Measurements from ENCODE around the gene RAPSN. TPM values are rescaled to one million over a fixed set of nuclear protein-coding genes. Genes with fewer than 3 reads are reported as not detected.

RAPSN gene
- polyA plus RNA-seq = under 1 TPM; 0.13 to 0.16 TPM

DNA sequence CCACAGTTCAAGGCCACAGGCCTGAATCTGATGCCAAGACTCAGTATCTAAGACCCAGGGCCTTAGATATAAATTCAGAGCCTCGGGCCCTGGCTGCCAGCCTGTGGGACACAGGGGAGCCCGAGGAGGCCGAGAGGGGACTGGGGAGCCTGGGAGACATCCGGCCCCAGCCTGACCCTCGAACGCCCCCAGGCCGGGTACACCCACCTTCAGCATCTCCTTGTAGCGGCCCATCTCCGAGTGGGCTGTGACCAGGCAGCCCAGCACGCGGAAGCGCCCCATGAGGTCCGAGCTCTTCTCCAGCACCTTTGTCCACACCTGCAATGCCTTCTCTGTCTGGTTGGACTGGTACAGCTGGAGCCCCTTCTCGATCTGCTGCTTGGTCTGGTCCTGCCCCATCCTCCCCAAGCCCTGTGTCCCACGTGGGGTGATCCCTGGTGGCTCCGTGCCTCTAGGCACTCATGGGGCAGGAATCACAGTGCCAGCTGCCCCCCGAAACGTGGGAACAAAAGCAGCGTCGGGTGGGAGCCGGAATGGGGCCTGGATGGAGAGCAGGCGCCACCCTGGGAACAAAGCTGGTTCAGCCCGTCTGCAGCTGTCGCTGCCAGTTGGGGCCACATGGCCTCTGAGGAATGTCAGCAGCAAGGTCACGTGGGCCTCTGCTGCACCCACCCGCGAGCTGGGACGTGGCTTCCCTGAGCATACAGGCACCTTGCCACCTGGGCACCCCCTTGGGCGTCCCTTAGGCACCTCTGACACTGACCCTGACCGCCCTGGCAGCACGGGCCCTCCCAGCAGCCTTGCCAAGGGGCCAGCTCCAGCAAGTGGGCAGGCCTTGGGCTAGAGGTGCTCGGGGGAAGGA, at the start of gene RAPSN:
Gene RAPSN, minus strand, starts transcription at position 571 of the 862 bp plus-strand sequence. Its CDS starts 172 bp downstream, at position 399.
- Histone ChIP-seq H3K4me1 (ENCODE audit: control insufficient read depth in 2 of 2, insufficient read depth in 2 of 2, low read length in 1 of 2) (peaks cover 0 to 4% of the 10 kb centered on the region in 2 donors), H3K27me3 (ENCODE audit: control insufficient read depth in 1 of 2, insufficient read depth in 2 of 2, low read length in 2 of 2) (no peaks in the 10 kb centered on the region), H3K36me3 (ENCODE audit: control insufficient read depth in 2 of 2, insufficient read depth in 2 of 2, low read length in 1 of 2) (no peaks in the 10 kb centered on the region), H3K4me3 (ENCODE audit: low read depth in 1 of 2, low read length in 2 of 2) (no peak within 1 kb of the TSS), H3K9me3 (ENCODE audit: control insufficient read depth in 2 of 2, insufficient read depth in 1 of 2, low read depth in 1 of 2, low read length in 1 of 2) (no peaks in the 10 kb centered on the region), H3K27ac (ENCODE audit: low read depth in 2 of 2, low read length in 1 of 2) (no peak within 1 kb of the TSS)
- 75 to 81% methylated on average over 32 of the region's 32 CpGs for whole genome bisulfite sequencing, 2 donors

DNA sequence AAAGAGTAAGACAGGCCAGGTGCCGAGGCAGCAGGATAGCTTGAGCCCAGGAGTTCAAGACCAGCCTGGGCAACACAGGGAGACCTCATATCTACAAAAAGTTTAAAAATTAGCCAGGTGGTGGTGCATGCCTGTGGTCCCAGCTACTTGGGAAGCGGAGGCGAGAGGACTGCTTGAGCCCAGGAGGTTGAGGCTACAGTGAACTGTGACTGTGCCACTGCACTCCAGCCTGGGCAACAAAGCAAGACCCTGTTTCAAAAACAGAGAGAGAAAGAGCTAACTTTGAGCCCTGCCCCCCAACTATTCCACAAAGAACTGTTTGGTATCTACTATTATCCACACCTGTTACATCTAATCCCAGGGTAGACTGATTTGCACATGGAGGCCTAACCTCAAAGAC, 49.2 kb upstream of the RAPSN start:
- 97 to 99% methylated on average over 3 of the region's 3 CpGs for WGBS, 2 donors
- no peaks in the 10 kb centered on the region for H3K9me3 ChIP-seq (ENCODE audit: control insufficient read depth in 2 of 2, insufficient read depth in 1 of 2, low read depth in 1 of 2, low read length in 1 of 2)
- H3K4me1 ChIP-seq (ENCODE audit: control insufficient read depth in 2 of 2, insufficient read depth in 2 of 2, low read length in 1 of 2) = no peaks in the 10 kb centered on the region
- H3K4me3 ChIP-seq (ENCODE audit: low read depth in 1 of 2, low read length in 2 of 2) = no peak overlapping the region
- no peaks in the 10 kb centered on the region for H3K36me3 ChIP-seq (ENCODE audit: control insufficient read depth in 2 of 2, insufficient read depth in 2 of 2, low read length in 1 of 2)
- no peaks in the 10 kb centered on the region for H3K27me3 ChIP-seq (ENCODE audit: control insufficient read depth in 1 of 2, insufficient read depth in 2 of 2, low read length in 2 of 2)
- H3K27ac ChIP-seq (ENCODE audit: low read depth in 2 of 2, low read length in 1 of 2) = no peak overlapping the region

DNA sequence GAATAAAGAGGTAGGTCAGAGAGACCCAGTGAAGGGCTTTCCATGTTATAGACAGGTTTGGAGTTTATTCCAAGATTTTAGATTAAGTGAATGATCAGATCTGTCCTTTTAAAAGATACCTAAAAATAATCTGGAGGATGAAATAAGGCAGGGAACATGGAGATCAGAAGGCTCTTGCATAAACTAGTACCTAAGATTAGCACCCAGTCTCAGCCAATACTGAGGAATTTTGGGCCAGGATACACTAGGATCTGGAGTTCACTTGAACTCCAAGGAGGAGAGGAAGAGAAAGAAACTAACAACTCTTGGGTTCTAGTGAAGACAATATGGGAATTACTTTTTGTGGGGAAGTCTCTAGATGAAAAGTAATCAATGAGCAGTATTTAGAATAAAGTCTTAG, 47.9 kb upstream of the RAPSN start:
- Histone ChIP-seq H3K36me3 (ENCODE audit: control insufficient read depth in 2 of 2, insufficient read depth in 2 of 2, low read length in 1 of 2) (no peaks in the 10 kb centered on the region), H3K4me3 (ENCODE audit: low read depth in 1 of 2, low read length in 2 of 2) (no peak overlapping the region), H3K27ac (ENCODE audit: low read depth in 2 of 2, low read length in 1 of 2) (no peak overlapping the region), H3K4me1 (ENCODE audit: control insufficient read depth in 2 of 2, insufficient read depth in 2 of 2, low read length in 1 of 2) (no peaks in the 10 kb centered on the region), H3K9me3 (ENCODE audit: control insufficient read depth in 2 of 2, insufficient read depth in 1 of 2, low read depth in 1 of 2, low read length in 1 of 2) (no peaks in the 10 kb centered on the region), H3K27me3 (ENCODE audit: control insufficient read depth in 1 of 2, insufficient read depth in 2 of 2, low read length in 2 of 2) (no peaks in the 10 kb centered on the region)

DNA sequence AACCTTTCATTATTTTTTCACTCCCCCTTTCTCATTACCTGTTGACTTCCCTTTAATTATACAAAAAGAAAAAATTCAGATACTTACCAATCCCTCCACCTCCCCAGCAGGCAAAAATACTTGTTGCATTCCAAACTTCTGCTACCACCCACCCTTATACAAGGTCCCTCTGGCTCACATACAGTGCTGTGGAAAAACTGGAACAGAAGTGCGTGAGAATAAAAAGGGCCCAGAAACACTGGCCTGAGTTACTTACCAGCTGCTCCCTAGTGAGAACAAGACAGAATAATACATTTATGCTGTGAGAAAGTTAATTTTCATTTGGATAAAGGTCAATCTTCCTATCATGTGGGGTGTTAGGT, 46.9 kb upstream of the RAPSN start:
- 83 to 91% methylated on average over 1 of the region's 1 CpG for WGBS, 2 donors
- no peak overlapping the region for H3K4me3 ChIP-seq (ENCODE audit: low read depth in 1 of 2, low read length in 2 of 2)
- H3K27me3 ChIP-seq (ENCODE audit: control insufficient read depth in 1 of 2, insufficient read depth in 2 of 2, low read length in 2 of 2) = no peaks in the 10 kb centered on the region
- H3K36me3 ChIP-seq (ENCODE audit: control insufficient read depth in 2 of 2, insufficient read depth in 2 of 2, low read length in 1 of 2) = no peaks in the 10 kb centered on the region
- no peaks in the 10 kb centered on the region for H3K9me3 ChIP-seq (ENCODE audit: control insufficient read depth in 2 of 2, insufficient read depth in 1 of 2, low read depth in 1 of 2, low read length in 1 of 2)
- H3K4me1 ChIP-seq (ENCODE audit: control insufficient read depth in 2 of 2, insufficient read depth in 2 of 2, low read length in 1 of 2) = no peaks in the 10 kb centered on the region
- H3K27ac ChIP-seq (ENCODE audit: low read depth in 2 of 2, low read length in 1 of 2) = no peak overlapping the region

DNA sequence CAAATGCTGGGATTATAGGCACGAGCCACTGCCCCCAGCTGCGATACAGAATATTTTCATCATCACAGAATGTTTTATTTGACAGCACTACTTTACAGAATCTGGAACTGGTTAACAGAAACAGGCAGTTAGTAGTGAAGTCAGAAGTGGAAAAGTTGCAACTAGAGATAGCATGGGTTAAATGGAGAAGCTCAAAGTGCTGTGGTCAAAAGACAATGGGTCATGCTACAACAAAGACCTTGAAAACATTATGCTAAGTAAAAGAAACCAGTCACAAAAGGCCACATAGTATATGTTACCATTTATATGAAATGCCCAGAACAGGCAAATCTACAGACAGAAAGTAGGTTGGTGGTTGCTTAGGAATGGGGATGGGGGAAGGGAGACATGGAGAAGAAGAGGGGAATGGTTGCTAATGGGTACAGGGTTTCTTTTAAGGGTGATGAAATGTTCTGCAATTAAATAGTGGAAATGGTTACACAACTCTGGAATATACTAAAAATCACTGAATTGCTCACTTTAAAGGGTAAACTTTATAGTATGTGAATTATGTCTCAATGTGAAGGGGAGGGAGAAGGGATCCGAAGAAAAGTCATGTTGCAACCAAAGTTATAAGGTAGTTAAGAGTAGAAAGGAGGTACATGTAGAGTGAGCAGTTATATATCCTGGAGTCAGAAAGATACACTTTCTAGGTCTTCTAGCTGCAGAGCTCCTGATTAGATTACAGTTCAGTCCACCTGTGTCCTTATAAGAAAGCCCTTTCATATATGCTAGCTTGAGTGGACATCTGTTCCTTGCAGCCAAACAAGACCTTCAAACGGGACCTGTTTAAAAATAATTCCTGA, 46.3 kb upstream of the RAPSN start:
- 75 to 78% methylated on average over 4 of the region's 4 CpGs for WGBS, 2 donors
- no peaks in the 10 kb centered on the region for H3K4me1 ChIP-seq (ENCODE audit: control insufficient read depth in 2 of 2, insufficient read depth in 2 of 2, low read length in 1 of 2)

DNA sequence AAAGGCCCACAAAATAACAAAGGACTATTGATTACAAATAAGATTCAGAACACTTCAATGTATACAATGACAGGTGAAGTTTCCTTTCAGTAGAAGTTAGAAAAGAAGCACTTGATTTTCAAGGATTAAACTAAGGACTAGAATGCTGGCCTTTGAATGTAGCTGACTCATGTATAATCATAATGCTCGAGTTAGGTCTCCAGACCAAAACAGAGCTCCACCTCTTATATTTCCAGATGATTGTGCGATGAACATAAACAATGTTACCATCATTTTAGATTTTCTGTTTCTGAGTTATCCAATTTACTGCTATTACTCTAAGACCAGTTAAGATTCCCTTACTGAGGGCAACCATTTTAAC, 40.4 kb upstream of the RAPSN start:
- Histone ChIP-seq H3K9me3 (ENCODE audit: control insufficient read depth in 2 of 2, insufficient read depth in 1 of 2, low read depth in 1 of 2, low read length in 1 of 2) (no peaks in the 10 kb centered on the region), H3K27me3 (ENCODE audit: control insufficient read depth in 1 of 2, insufficient read depth in 2 of 2, low read length in 2 of 2) (no peaks in the 10 kb centered on the region), H3K4me3 (ENCODE audit: low read depth in 1 of 2, low read length in 2 of 2) (no peak overlapping the region), H3K27ac (ENCODE audit: low read depth in 2 of 2, low read length in 1 of 2) (no peak overlapping the region), H3K4me1 (ENCODE audit: control insufficient read depth in 2 of 2, insufficient read depth in 2 of 2, low read length in 1 of 2) (no peaks in the 10 kb centered on the region), H3K36me3 (ENCODE audit: control insufficient read depth in 2 of 2, insufficient read depth in 2 of 2, low read length in 1 of 2) (peaks cover 0 to 5% of the 10 kb centered on the region in 2 donors)
- 63 to 65% methylated on average over 2 of the region's 2 CpGs for WGBS, 2 donors

More for the DNA sequence above, 46.3 kb upstream of the RAPSN start:
- Histone ChIP-seq H3K27me3 (ENCODE audit: control insufficient read depth in 1 of 2, insufficient read depth in 2 of 2, low read length in 2 of 2) (no peaks in the 10 kb centered on the region), H3K27ac (ENCODE audit: low read depth in 2 of 2, low read length in 1 of 2) (no peak overlapping the region), H3K36me3 (ENCODE audit: control insufficient read depth in 2 of 2, insufficient read depth in 2 of 2, low read length in 1 of 2) (no peaks in the 10 kb centered on the region), H3K9me3 (ENCODE audit: control insufficient read depth in 2 of 2, insufficient read depth in 1 of 2, low read depth in 1 of 2, low read length in 1 of 2) (no peaks in the 10 kb centered on the region), H3K4me3 (ENCODE audit: low read depth in 1 of 2, low read length in 2 of 2) (no peak overlapping the region)

DNA sequence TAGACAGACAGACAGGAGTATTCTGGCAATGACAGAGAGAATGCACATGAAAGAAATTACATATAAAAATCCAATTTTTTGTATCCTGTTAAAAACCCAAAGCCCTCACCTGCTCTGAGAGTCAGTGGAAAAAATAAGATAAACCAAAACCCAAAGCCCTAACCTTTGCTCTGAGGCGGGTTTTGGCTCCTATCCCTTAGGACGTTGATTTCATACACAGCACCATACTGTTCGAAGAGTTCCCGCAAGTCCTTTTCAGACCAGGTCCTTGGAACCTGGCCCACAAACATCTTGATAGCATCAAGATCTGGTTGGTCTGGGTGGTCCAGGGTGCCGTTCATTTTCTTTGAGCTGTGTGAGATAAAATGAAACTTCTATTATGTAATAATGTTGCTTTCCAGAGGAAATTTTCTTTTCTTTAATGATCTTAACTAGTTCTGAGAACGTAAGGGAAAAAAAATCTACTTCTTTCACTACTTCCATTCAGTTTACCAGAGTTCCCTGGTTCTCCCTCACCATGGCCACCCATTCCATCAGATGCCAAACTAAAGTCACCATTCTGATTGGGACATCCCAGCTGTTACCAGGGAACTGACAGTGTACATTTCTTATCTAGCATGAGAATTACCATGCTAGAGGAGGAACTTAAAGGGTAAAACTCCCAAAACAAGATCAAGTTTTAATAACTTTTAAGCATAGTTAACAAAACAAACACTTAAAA, 39.9 kb upstream of the RAPSN start:
- Histone ChIP-seq H3K27me3 (ENCODE audit: control insufficient read depth in 1 of 2, insufficient read depth in 2 of 2, low read length in 2 of 2) (no peaks in the 10 kb centered on the region), H3K36me3 (ENCODE audit: control insufficient read depth in 2 of 2, insufficient read depth in 2 of 2, low read length in 1 of 2) (peaks cover 0 to 5% of the 10 kb centered on the region in 2 donors), H3K27ac (ENCODE audit: low read depth in 2 of 2, low read length in 1 of 2) (no peak overlapping the region), H3K9me3 (ENCODE audit: control insufficient read depth in 2 of 2, insufficient read depth in 1 of 2, low read depth in 1 of 2, low read length in 1 of 2) (no peaks in the 10 kb centered on the region), H3K4me3 (ENCODE audit: low read depth in 1 of 2, low read length in 2 of 2) (no peak overlapping the region), H3K4me1 (ENCODE audit: control insufficient read depth in 2 of 2, insufficient read depth in 2 of 2, low read length in 1 of 2) (no peaks in the 10 kb centered on the region)
- 56 to 73% methylated on average over 6 of the region's 6 CpGs for WGBS, 2 donors

DNA sequence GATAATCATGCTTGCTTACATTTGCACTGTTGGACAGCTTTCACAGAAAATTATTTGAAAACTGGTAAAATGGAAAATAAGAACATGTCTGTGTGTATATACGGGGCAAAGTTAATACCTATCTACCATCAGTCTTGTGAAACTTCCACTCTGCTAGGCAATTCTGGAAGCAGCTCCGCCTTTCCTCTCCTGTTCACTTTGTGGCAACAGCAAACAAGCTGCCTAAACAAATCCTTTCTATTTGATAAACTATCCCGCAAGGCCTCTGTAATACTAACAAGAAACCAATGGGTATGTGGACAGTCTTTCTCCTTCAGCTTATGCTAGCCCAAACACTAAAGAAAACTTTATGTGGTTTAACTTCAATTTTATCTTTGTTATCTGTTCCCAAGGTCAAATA, 39.2 kb upstream of the RAPSN start:
- H3K4me3 ChIP-seq (ENCODE audit: low read depth in 1 of 2, low read length in 2 of 2) = no peak overlapping the region
- H3K36me3 ChIP-seq (ENCODE audit: control insufficient read depth in 2 of 2, insufficient read depth in 2 of 2, low read length in 1 of 2) = peaks cover 0 to 9% of the 10 kb centered on the region in 2 donors
- WGBS, 2 donors = 66 to 76% methylated on average over 3 of the region's 3 CpGs
- no peaks in the 10 kb centered on the region for H3K9me3 ChIP-seq (ENCODE audit: control insufficient read depth in 2 of 2, insufficient read depth in 1 of 2, low read depth in 1 of 2, low read length in 1 of 2)
- H3K27me3 ChIP-seq (ENCODE audit: control insufficient read depth in 1 of 2, insufficient read depth in 2 of 2, low read length in 2 of 2) = no peaks in the 10 kb centered on the region
- H3K27ac ChIP-seq (ENCODE audit: low read depth in 2 of 2, low read length in 1 of 2) = no peak overlapping the region
- no peaks in the 10 kb centered on the region for H3K4me1 ChIP-seq (ENCODE audit: control insufficient read depth in 2 of 2, insufficient read depth in 2 of 2, low read length in 1 of 2)

DNA sequence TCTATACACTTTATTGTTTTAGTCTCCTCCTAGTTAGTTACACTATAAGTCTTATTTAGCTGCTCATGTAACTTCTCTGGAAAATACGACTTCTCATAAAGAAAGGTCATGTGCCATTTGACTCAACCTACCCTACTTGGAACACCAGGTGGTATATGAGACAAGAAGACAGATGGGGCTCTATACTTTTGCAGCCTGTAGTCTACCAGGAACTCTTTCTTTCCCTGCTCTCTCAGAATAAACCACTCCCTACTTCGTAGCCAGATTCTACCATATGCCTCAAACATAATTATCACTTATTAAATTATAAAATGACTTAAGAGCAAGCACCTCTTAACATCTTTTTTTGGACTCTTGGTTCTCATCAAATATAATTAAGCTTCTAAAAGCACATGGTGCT, 38.5 kb upstream of the RAPSN start:
- Histone ChIP-seq H3K27me3 (ENCODE audit: control insufficient read depth in 1 of 2, insufficient read depth in 2 of 2, low read length in 2 of 2) (no peaks in the 10 kb centered on the region), H3K36me3 (ENCODE audit: control insufficient read depth in 2 of 2, insufficient read depth in 2 of 2, low read length in 1 of 2) (peaks cover 0 to 15% of the 10 kb centered on the region in 2 donors), H3K27ac (ENCODE audit: low read depth in 2 of 2, low read length in 1 of 2) (no peak overlapping the region), H3K4me3 (ENCODE audit: low read depth in 1 of 2, low read length in 2 of 2) (no peak overlapping the region), H3K9me3 (ENCODE audit: control insufficient read depth in 2 of 2, insufficient read depth in 1 of 2, low read depth in 1 of 2, low read length in 1 of 2) (no peaks in the 10 kb centered on the region), H3K4me1 (ENCODE audit: control insufficient read depth in 2 of 2, insufficient read depth in 2 of 2, low read length in 1 of 2) (no peaks in the 10 kb centered on the region)
- 90 to 92% methylated on average over 2 of the region's 2 CpGs for WGBS, 2 donors

Measured in esophagus (tissue), 2 donors.